Esophagus squamous epithelium (tissue), 5 donors: Measurements from ENCODE around the gene LAMA1. TPM values are rescaled to one million over a fixed set of nuclear protein-coding genes. Genes with fewer than 3 reads are reported as not detected.

Experiments
- DNase-seq: peaks from one replicate; lab custom pipeline; 2025; lab: John Stamatoyannopoulos, UW
- H3K27ac ChIP-seq, 4 donors: fragments of 200-600 bp; sonication (generic); one replicate each; pipeline ENCODE4 v1.5.1; 2016 to 2019; ENCODE audit warnings: mild to moderate bottlenecking in 1 of 4
- H3K27me3 ChIP-seq, 4 donors: fragments of 200-600 bp; sonication (generic); 1 replicate in 3 of 4; 2 replicates in 1 of 4; pipeline versions ENCODE4 v1.5.1 to v1.6.0; 2017 to 2021; ENCODE audit warnings: antibody characterized with exemption in 1 of 4
- H3K36me3 ChIP-seq, 3 donors: fragments of 200-600 bp; sonication (generic); one replicate each; pipeline ENCODE4 v1.5.1; 2016 to 2019
- H3K4me1 ChIP-seq, 3 donors: fragments of 200-600 bp; sonication (generic); one replicate each; pipeline ENCODE4 v1.5.1; 2017 to 2019
- H3K4me3 ChIP-seq, 4 donors: fragments of 200-600 bp; sonication (generic); 1 replicate in 3 of 4; 2 replicates in 1 of 4; pipeline ENCODE4 v1.5.1; 2016 to 2019; ENCODE audit warnings: mild to moderate bottlenecking in 2 of 4, moderate library complexity in 1 of 4
- H3K9me3 ChIP-seq, 3 donors: fragments of 200-600 bp; sonication (generic); one replicate each; pipeline ENCODE4 v1.5.1; 2016 to 2019
- CTCF ChIP-seq, 6 experiments: fragments of 450-650 bp in 4 of 6; fragments of 200-600 bp in 2 of 6; sonication (generic) in 2 of 6; IDR thresholded peaks; one replicate each; pipeline ENCODE4 v1.5.1; 2016 to 2019; ENCODE audit warnings: antibody characterized with exemption in 6 of 6, mild to moderate bottlenecking in 4 of 6, moderate library complexity in 4 of 6
- POLR2A ChIP-seq, 4 donors: fragments of 450-650 bp; IDR thresholded peaks; one replicate each; pipeline ENCODE4 v1.6.1; 2017; ENCODE audit warnings: antibody characterized with exemption in 4 of 4, mild to moderate bottlenecking in 4 of 4, moderate library complexity in 3 of 4
- WGBS, 2 donors: methylation state at CpG; one replicate each; pipeline ENCODE4 v1.1.5; 2018; 5-methylcytosine and 5-hydroxymethylcytosine counted together
- intact Hi-C: fragments of 100-400 bp; cut with DNase I; formaldehyde crosslinking; loops from one replicate; pipeline ENCODE4 v1.15.0; 2022
- total RNA-seq, 4 donors: library from RNA; depleted of rRNA; stranded (reverse); fragments of >200 nt; gene quantifications; one replicate each; pipeline ENCODE4 v1.1.0, GENCODE V29; 2016
- donor health status: DM: yes; HTN: yes; CAD: no.

The LAMA1 gene
- total RNA-seq, 4 donors from 2014 or later = 0.08 to 2.7 (median 1.6) TPM

GRCh38 chr18:6959110-6959509 lies 158.5 kb downstream of the LAMA1 start:
- H3K36me3 ChIP-seq = no peaks in the 10 kb centered on the region
- 84 to 88% methylated on average over 8 to 10 of the region's 12 CpGs for WGBS, 2 donors
- TF ChIP-seq CTCF (IDR thresholded peaks at IDR 0.05) = no peak
- TF ChIP-seq POLR2A (IDR thresholded peaks at IDR 0.05) = no peak
- H3K4me3 ChIP-seq = no peak overlapping the region
- DNase-seq = no peak
- no peak overlapping the region for H3K27ac ChIP-seq
- H3K9me3 ChIP-seq = no peaks in the 10 kb centered on the region
- intact Hi-C loops = no loop called here
- no peaks in the 10 kb centered on the region for H3K27me3 ChIP-seq
- H3K4me1 ChIP-seq = no peaks in the 10 kb centered on the region

DNA sequence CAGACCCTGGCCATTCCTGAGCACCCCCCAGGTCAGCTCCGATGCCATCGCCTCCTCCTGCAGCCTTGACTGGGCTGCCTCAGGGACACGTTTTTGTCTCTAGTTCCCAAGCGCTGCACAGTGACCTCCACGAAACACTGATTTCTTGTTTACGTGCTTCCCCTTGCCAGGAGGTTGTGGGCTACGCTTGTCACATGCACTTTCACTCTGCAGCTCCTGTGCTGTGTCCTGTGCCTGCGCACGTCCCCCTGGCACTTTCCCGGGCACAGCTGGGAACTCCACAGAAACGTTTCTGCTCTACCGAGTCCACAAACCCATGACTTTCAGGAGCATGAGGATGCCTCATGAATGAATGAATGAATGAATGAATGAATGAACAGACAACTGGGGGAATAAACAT lies 160.6 kb downstream of the LAMA1 start:
- WGBS, 2 donors = 83 to 89% methylated on average over 7 to 9 of the region's 12 CpGs
- no peaks in the 10 kb centered on the region for H3K4me1 ChIP-seq
- no peak for DNase-seq
- H3K36me3 ChIP-seq = no peaks in the 10 kb centered on the region
- no peak overlapping the region for H3K27ac ChIP-seq
- H3K9me3 ChIP-seq = no peaks in the 10 kb centered on the region
- TF ChIP-seq CTCF (IDR thresholded peaks at IDR 0.05) = no peak
- TF ChIP-seq POLR2A (IDR thresholded peaks at IDR 0.05) = no peak
- intact Hi-C loops = no loop called here
- no peak overlapping the region for H3K4me3 ChIP-seq
- H3K27me3 ChIP-seq = no peaks in the 10 kb centered on the region

DNA sequence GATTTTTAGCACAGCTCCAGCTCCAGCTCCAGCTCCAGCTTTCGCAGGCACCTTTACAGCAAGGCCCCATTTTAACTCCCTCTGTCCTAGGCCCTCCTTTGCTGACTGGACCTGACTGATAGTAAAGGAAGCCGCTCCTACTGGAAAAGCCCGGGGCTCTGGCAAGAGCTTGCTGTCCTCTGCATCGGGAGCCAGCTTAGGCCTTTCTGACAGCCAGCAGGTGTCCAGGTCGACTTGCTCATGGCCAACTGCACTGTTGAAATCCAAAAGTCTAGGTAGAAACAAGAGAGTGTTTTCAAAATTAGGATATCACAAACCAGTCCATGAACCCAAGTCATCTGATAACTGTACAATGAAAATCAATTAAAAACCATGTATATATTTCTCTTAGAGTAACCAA lies 161.1 kb downstream of the LAMA1 start:
- H3K4me3 ChIP-seq = no peak overlapping the region
- intact Hi-C loops = no loop called here
- H3K27ac ChIP-seq = no peak overlapping the region
- H3K4me1 ChIP-seq = no peaks in the 10 kb centered on the region
- TF ChIP-seq CTCF (IDR thresholded peaks at IDR 0.05) (no peak), POLR2A (IDR thresholded peaks at IDR 0.05) (no peak)
- no peak for DNase-seq
- no peaks in the 10 kb centered on the region for H3K27me3 ChIP-seq
- no peaks in the 10 kb centered on the region for H3K9me3 ChIP-seq
- H3K36me3 ChIP-seq = no peaks in the 10 kb centered on the region
- WGBS, 2 donors = 70 to 87% methylated on average over 2 to 3 of the region's 5 CpGs

DNA sequence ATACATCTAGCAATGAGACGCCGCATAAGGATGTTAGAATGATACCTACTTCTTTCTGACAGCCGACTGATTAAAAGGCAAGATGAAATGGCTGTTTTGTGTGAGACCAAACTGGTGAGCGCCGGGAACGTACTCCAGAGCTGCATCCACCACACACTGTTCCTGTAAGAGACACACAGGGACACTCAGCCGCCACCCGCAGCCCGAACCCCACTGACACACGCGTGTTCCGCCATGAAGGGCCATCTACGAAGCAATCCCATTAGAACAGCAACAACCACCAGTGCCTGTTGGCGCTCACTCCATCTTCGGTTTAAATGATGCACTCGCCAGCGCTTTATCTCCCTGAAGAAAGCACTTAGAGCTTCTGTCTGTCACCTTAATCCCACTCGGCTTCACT lies 162.3 kb downstream of the LAMA1 start:
- no peak for DNase-seq
- intact Hi-C loops = no loop called here
- no peaks in the 10 kb centered on the region for H3K9me3 ChIP-seq
- no peak overlapping the region for H3K27ac ChIP-seq
- no peak overlapping the region for H3K4me3 ChIP-seq
- H3K4me1 ChIP-seq = no peaks in the 10 kb centered on the region
- no peaks in the 10 kb centered on the region for H3K36me3 ChIP-seq
- no peaks in the 10 kb centered on the region for H3K27me3 ChIP-seq
- 90 to 96% methylated on average over 10 to 16 of the region's 18 CpGs for WGBS, 2 donors
- no peak for TF ChIP-seq CTCF (IDR thresholded peaks at IDR 0.05)
- no peak for TF ChIP-seq POLR2A (IDR thresholded peaks at IDR 0.05)

DNA sequence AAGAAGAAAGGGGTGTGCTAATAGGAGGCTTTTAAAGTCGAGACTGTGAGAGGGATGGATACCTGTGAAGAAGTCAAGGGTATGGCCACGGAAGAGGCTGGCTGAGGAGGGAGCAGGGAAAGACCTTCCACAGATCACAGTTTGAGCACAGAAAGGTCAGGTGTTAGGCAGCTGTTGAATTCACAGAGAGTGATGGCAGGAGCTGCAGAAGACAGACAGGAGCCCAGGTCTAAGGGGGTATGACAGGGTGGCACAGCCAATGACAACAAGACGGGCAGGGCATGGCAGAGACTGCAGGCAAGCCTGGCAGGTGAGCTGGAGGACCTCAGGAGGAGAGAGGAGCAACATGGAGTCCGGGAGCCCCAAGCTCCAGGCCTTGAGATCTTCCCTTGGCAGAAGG lies 163.1 kb downstream of the LAMA1 start:
- H3K36me3 ChIP-seq = no peaks in the 10 kb centered on the region
- no peak overlapping the region for H3K27ac ChIP-seq
- no peaks in the 10 kb centered on the region for H3K27me3 ChIP-seq
- no peaks in the 10 kb centered on the region for H3K4me1 ChIP-seq
- no peak overlapping the region for H3K4me3 ChIP-seq
- intact Hi-C loops = no loop called here
- WGBS, 2 donors = 78 to 85% methylated on average over 4 of the region's 4 CpGs
- no peaks in the 10 kb centered on the region for H3K9me3 ChIP-seq
- TF ChIP-seq POLR2A (IDR thresholded peaks at IDR 0.05) (no peak), CTCF (IDR thresholded peaks at IDR 0.05) (no peak)
- DNase-seq = no peak
